IMR-90 (cell line): ENCODE measurements around the gene NAV2. TPM values are rescaled to one million over a fixed set of nuclear protein-coding genes. Genes with fewer than 3 reads are reported as not detected.

Experiments
- ATAC-seq: fragments of 200-7000 bp; cut with Tn5 transposase; 2 replicates; pipeline ENCODE4 v1.9.1; 2020; ENCODE audit warnings: low read depth, mild to moderate bottlenecking, moderate library complexity
- BruUV-seq: library from RNA; stranded (reverse); fragments of 400-500 nt; replicated peaks from 2 replicates; lab custom pipeline; 2021; lab: Mats Ljungman, UMichigan
- CTCF ChIA-PET: fragments of 300-600 bp; formaldehyde crosslinking; extraction: SDS; loops from one replicate; lab custom pipeline; 2021; ENCODE audit warnings: antibody characterized with exemption; lab: Yijun Ruan, JAX
- POLR2A ChIA-PET: fragments of 300-600 bp; sonication (Branson Sonifier 250); formaldehyde crosslinking; loops from one replicate; lab custom pipeline; 2022; ENCODE audit warnings: antibody characterized with exemption; ENCODE audit not compliant: unreplicated experiment; lab: Charles Lee
- DNase-seq: peaks from one replicate; pipeline ENCODE4 v3.0.0; 2013
- H2AFZ ChIP-seq: replicated peaks from 2 replicates; pipeline ENCODE3; 2013; ENCODE audit warnings: low read length, mild to moderate bottlenecking; ENCODE audit not compliant: poor library complexity
- H2AK5ac ChIP-seq: 2 replicates; pipeline ENCODE4 v1.6.1; 2013; ENCODE audit warnings: low read depth, low read length, inconsistent platforms
- H2AK9ac ChIP-seq: replicated peaks from 2 replicates; pipeline ENCODE3; 2013; ENCODE audit warnings: mild to moderate bottlenecking, low read depth, low read length, moderate library complexity; ENCODE audit not compliant: poor library complexity
- H2BK120ac ChIP-seq: 2 replicates; pipeline ENCODE4 v1.6.1; 2013; ENCODE audit warnings: low read depth, low read length, inconsistent platforms
- H2BK15ac ChIP-seq: 3 replicates; pipeline ENCODE4 v1.6.1; 2013; ENCODE audit warnings: low read depth, low read length, inconsistent platforms
- H2BK20ac ChIP-seq: 2 replicates; pipeline ENCODE4 v1.6.1; 2013; ENCODE audit warnings: low read depth, mild to moderate bottlenecking, inconsistent platforms, low read length, moderate library complexity
- H2BK5ac ChIP-seq: 2 replicates; pipeline ENCODE4 v1.6.1; 2013; ENCODE audit warnings: mild to moderate bottlenecking, low read depth, low read length, inconsistent platforms; ENCODE audit not compliant: poor library complexity, severe bottlenecking
- H3K14ac ChIP-seq: replicated peaks from 2 replicates; pipeline ENCODE4 v1.6.1; 2013; ENCODE audit warnings: low read depth, low read length, inconsistent platforms
- H3K18ac ChIP-seq: 2 replicates; pipeline ENCODE4 v1.6.1; 2013; ENCODE audit warnings: low read depth, low read length, control low read depth
- H3K23ac ChIP-seq: 2 replicates; pipeline ENCODE4 v1.6.1; 2013; ENCODE audit warnings: low read depth, low read length, inconsistent platforms
- H3K27ac ChIP-seq: 2 replicates; pipeline ENCODE4 v1.5.1; 2013; ENCODE audit warnings: mild to moderate bottlenecking, control low read depth, low read length; ENCODE audit not compliant: insufficient read depth
- H3K27me3 ChIP-seq: 2 replicates; pipeline ENCODE4 v1.6.1; 2013; ENCODE audit warnings: low read length; ENCODE audit not compliant: control insufficient read depth, insufficient read depth
- H3K36me3 ChIP-seq: 2 replicates; pipeline ENCODE4 v1.6.1; 2013; ENCODE audit warnings: low read length, mixed read lengths; ENCODE audit not compliant: control insufficient read depth, insufficient read depth
- H3K4ac ChIP-seq: 2 replicates; pipeline ENCODE4 v1.6.1; 2013; ENCODE audit warnings: low read depth, low read length, inconsistent platforms
- H3K4me1 ChIP-seq: 2 replicates; pipeline ENCODE4 v1.6.1; 2013; ENCODE audit warnings: low read length, mixed read lengths; ENCODE audit not compliant: control insufficient read depth, insufficient read depth
- H3K4me2 ChIP-seq: 2 replicates; pipeline ENCODE4 v1.6.1; 2013; ENCODE audit warnings: low read depth, mild to moderate bottlenecking, control low read depth, low read length, moderate library complexity
- H3K4me3 ChIP-seq: 2 replicates; pipeline ENCODE4 v1.5.1; 2013; ENCODE audit warnings: low read depth, mild to moderate bottlenecking, control low read depth, low read length, moderate library complexity; ENCODE audit not compliant: insufficient read depth
- H3K56ac ChIP-seq: 2 replicates; pipeline ENCODE4 v1.6.1; 2013; ENCODE audit warnings: low read length, inconsistent platforms; ENCODE audit not compliant: insufficient read depth; ENCODE audit errors: extremely low read depth
- H3K79me1 ChIP-seq, 2 experiments: 2 replicates each; pipeline ENCODE4 v1.6.1; 2013; ENCODE audit warnings: low read length in 2 of 2, inconsistent platforms in 1 of 2, low read depth in 1 of 2
- H3K9ac ChIP-seq: 2 replicates; pipeline ENCODE4 v1.6.1; 2013; ENCODE audit warnings: low read depth, low read length, control low read depth
- H3K9me1 ChIP-seq: 2 replicates; pipeline ENCODE4 v1.6.1; 2013; ENCODE audit warnings: low read length, inconsistent platforms; ENCODE audit not compliant: insufficient read depth
- H3K9me3 ChIP-seq: 2 replicates; pipeline ENCODE4 v1.6.1; 2013; ENCODE audit warnings: low read length; ENCODE audit not compliant: control insufficient read depth, insufficient read depth
- H4K20me1 ChIP-seq: 2 replicates; pipeline ENCODE4 v1.6.1; 2013; ENCODE audit warnings: low read length, inconsistent platforms; ENCODE audit not compliant: insufficient read depth
- H4K5ac ChIP-seq: 2 replicates; pipeline ENCODE4 v1.6.1; 2013; ENCODE audit warnings: mild to moderate bottlenecking, low read depth, low read length, control low read depth
- H4K8ac ChIP-seq, 2 experiments: 2 replicates each; pipeline ENCODE4 v1.6.1; 2013; ENCODE audit warnings: low read depth in 2 of 2, low read length in 2 of 2, control low read depth in 1 of 2, inconsistent platforms in 1 of 2
- H4K91ac ChIP-seq: 2 replicates; pipeline ENCODE4 v1.6.1; 2013; ENCODE audit warnings: low read depth, low read length, inconsistent platforms; ENCODE audit not compliant: insufficient read depth
- BHLHE40 ChIP-seq: fragments of 150-350 bp; IDR thresholded peaks from 2 replicates; pipeline ENCODE4 v1.6.1; 2016; ENCODE audit warnings: mild to moderate bottlenecking, low read depth, low read length
- MAFK ChIP-seq: IDR thresholded peaks from 2 replicates; pipeline ENCODE4 v1.6.1; 2012; ENCODE audit warnings: low read depth, low read length, improper control_type of control experiment
- MAZ ChIP-seq: IDR thresholded peaks from 2 replicates; pipeline ENCODE4 v1.6.1; 2012; ENCODE audit warnings: low read depth, mild to moderate bottlenecking, low read length, improper control_type of control experiment, moderate library complexity, borderline replicate concordance
- NFE2L2 ChIP-seq: fragments of 150-350 bp; IDR thresholded peaks from 2 replicates; pipeline ENCODE4 v1.6.1; 2016; ENCODE audit warnings: low read depth, mild to moderate bottlenecking, low read length
- RFX5 ChIP-seq: IDR thresholded peaks from 2 replicates; pipeline ENCODE4 v1.8.0; 2012; ENCODE audit warnings: low read depth, mild to moderate bottlenecking, low read length, moderate library complexity
- SMC3 ChIP-seq: fragments of 150-350 bp; IDR thresholded peaks from 2 replicates; pipeline ENCODE4 v1.6.1; 2016; ENCODE audit warnings: low read depth, mild to moderate bottlenecking, antibody characterized with exemption, low read length, moderate library complexity
- WGBS, 2 experiments: methylation state at CpG; one replicate each; pipeline versions ENCODE4 v1.1.5 to v1.1.7; 2013; ENCODE audit warnings: missing lambda C conversion rate in 2 of 2; ENCODE audit not compliant: insufficient read length in 1 of 2; ENCODE audit errors: extremely low coverage in 2 of 2; 5-methylcytosine and 5-hydroxymethylcytosine counted together
- dilution Hi-C: fragments of 300-500 bp; cut with HindIII; formaldehyde crosslinking; loops from one replicate; pipeline ENCODE4 v1.14.3; 2018; ENCODE audit warnings: low sequenced_read_pairs; ENCODE audit not compliant: unreplicated experiment
- in situ Hi-C: fragments of 300-500 bp; cut with MboI; formaldehyde crosslinking; loops from 3 replicates; pipeline ENCODE4 v1.14.3; 2019; ENCODE audit warnings: low sequenced_read_pairs, inconsistent platforms, mixed read lengths
- intact Hi-C: fragments of 100-400 bp; cut with micrococcal nuclease; formaldehyde crosslinking; loops from 2 replicates; pipeline ENCODE4 v1.10.0; 2022
- polyA plus RNA-seq, 3 experiments: library from polyadenylated mRNA; depleted of rRNA; stranded (reverse); fragments of >200 nt; gene quantifications; 2 replicates each; pipeline ENCODE4 v1.2.3, GENCODE V29; 2012; ENCODE audit warnings: low replicate concordance in 1 of 3
- total RNA-seq: library from RNA; depleted of rRNA; stranded (reverse); fragments of >200 nt; gene quantifications from 2 replicates; pipeline ENCODE4 v1.2.3, GENCODE V29; 2012
- TF ChIP-seq, protein P1 (sequence below): conservative IDR thresholded peaks from 2 replicates; pipeline ENCODE4 v1.5.1; 2012; ENCODE audit warnings: mild to moderate bottlenecking, low read depth, low read length, improper control_type of control experiment
- TF ChIP-seq, protein P2 (sequence below): fragments of 150-350 bp; IDR thresholded peaks from 2 replicates; pipeline ENCODE4 v1.6.1; 2017; ENCODE audit warnings: mild to moderate bottlenecking, antibody characterized with exemption, low read length, low read depth

Gene NAV2
- total and polyA plus RNA-seq, 2 of the 4 experiments (the other 2 are of a cell fraction): 4.5 to 12.6 TPM

DNA sequence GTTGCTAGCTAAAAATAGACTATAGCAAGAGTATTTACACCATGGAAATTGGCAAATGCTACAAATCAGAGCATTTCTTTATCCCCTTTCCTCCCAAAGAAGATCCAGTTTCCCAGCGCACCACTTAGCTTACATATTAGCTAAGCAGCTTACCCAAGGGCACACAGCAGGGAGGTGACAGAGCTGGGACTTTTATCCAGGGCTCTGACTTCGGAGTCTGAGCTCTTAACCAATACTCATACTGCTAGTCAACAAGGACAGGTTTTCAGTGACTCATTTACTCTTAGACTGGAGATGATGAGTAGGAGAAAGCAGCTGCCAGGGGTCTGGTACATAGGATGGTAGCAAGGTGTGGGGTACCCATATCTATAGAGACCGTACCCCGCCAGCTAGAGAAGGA lies 38.4 kb downstream of the NAV2 start:
- dilution Hi-C loops: no loop called here
- Histone ChIP-seq H3K4me3 (no peak overlapping the region), H3K14ac (no peak overlapping the region), H3K27ac (no peak overlapping the region), H4K20me1 (peaks cover 49% of the 10 kb centered on the region), H2AFZ (no peak overlapping the region), H2BK15ac (no peak overlapping the region), H3K4me2 (no peak overlapping the region), H3K23ac (no peak overlapping the region), H4K91ac (no peak overlapping the region), H2BK20ac (no peak overlapping the region), H4K5ac (no peak overlapping the region), H3K79me1 (peaks cover 64 to 67% of the 10 kb centered on the region in 2 experiments), H4K8ac (no peak overlapping the region), H3K9me1 (peaks cover 7% of the 10 kb centered on the region; the same call in 1 of the 2 replicates), H3K27me3 (no peaks in the 10 kb centered on the region), H2AK5ac (no peak overlapping the region), H3K9ac (no peak overlapping the region), H2BK120ac (no peak overlapping the region), H3K4ac (no peak overlapping the region), H3K18ac (no peak overlapping the region), H3K9me3 (no peaks in the 10 kb centered on the region), H2BK5ac (no peak overlapping the region), H2AK9ac (no peak overlapping the region), H3K36me3 (peaks cover 5% of the 10 kb centered on the region), H3K56ac (no peak overlapping the region), H3K4me1 (no peaks in the 10 kb centered on the region)
- in situ Hi-C loops: loop anchor here (25.0 kb wide), 1 partner anchor 664 kb away; no protein-coding TSS in a partner anchor
- DNase-seq (no peak), ATAC-seq (no peak)
- TF ChIP-seq MAZ: no peak
- TF ChIP-seq, protein P1, sequence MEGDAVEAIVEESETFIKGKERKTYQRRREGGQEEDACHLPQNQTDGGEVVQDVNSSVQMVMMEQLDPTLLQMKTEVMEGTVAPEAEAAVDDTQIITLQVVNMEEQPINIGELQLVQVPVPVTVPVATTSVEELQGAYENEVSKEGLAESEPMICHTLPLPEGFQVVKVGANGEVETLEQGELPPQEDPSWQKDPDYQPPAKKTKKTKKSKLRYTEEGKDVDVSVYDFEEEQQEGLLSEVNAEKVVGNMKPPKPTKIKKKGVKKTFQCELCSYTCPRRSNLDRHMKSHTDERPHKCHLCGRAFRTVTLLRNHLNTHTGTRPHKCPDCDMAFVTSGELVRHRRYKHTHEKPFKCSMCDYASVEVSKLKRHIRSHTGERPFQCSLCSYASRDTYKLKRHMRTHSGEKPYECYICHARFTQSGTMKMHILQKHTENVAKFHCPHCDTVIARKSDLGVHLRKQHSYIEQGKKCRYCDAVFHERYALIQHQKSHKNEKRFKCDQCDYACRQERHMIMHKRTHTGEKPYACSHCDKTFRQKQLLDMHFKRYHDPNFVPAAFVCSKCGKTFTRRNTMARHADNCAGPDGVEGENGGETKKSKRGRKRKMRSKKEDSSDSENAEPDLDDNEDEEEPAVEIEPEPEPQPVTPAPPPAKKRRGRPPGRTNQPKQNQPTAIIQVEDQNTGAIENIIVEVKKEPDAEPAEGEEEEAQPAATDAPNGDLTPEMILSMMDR: no peak
- TF ChIP-seq MAFK: no peak
- no peak for TF ChIP-seq SMC3
- TF ChIP-seq RFX5: no peak
- no peak for TF ChIP-seq BHLHE40
- no peak for TF ChIP-seq NFE2L2
- TF ChIP-seq, protein P2, sequence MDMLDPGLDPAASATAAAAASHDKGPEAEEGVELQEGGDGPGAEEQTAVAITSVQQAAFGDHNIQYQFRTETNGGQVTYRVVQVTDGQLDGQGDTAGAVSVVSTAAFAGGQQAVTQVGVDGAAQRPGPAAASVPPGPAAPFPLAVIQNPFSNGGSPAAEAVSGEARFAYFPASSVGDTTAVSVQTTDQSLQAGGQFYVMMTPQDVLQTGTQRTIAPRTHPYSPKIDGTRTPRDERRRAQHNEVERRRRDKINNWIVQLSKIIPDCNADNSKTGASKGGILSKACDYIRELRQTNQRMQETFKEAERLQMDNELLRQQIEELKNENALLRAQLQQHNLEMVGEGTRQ: no peak
- intact Hi-C loops: loop anchor here (10.0 kb wide), 1 partner anchor 384 kb away; no protein-coding TSS in a partner anchor
- POLR2A ChIA-PET: no interaction called here
- no CpG with 5 or more reads among the region's 4 CpGs for WGBS, 2 experiments
- BruUV-seq: no TSS peak
- CTCF ChIA-PET: interaction anchor here (1.2 to 1.9 kb wide), 2 partner anchors 8 to 187 kb away, joined by 3 to 5 read pairs; no protein-coding TSS in a partner anchor
